Measurements from ENCODE around the gene IFNGR1. TPM values are rescaled to one million over a fixed set of nuclear protein-coding genes. Genes with fewer than 3 reads are reported as not detected.

The IFNGR1 gene
- 100 to 1,000 TPM in 3 of 10 donors, 10 to 100 TPM in 7; 55.8 to 132 (median 78.7) TPM for total RNA-seq
- polyA plus RNA-seq = 100 to 1,000 TPM in 1 of 2 donors, 10 to 100 TPM in 1; 66.1 to 121 TPM
- long read RNA-seq, donor 1, transcript IFNGR1-201 (7 exons, 2,139 nt) = major isoform, 187 of 205 reads
- long read RNA-seq, donor 1, transcript IFNGR1-207 (7 exons, 2,492 nt) = minor isoform, 5 of 205 reads
- long read RNA-seq, donor 1, partial matches to known transcripts = 2 of 205 reads
- long read RNA-seq, donor 1, other reads (novel, unspliced or antisense) = 4 of 205 reads
- long read RNA-seq, donor 2, transcript IFNGR1-201 (7 exons, 2,139 nt) = major isoform, 163 of 189 reads
- long read RNA-seq, donor 2, transcript IFNGR1-211 (8 exons, 2,519 nt) = minor isoform, 5 of 189 reads
- long read RNA-seq, donor 2, partial matches to known transcripts = 7 of 189 reads
- long read RNA-seq, donor 2, other reads (novel, unspliced or antisense) = 9 of 189 reads
- long read RNA-seq, donor 3, transcript IFNGR1-201 (7 exons, 2,139 nt) = major isoform, 697 of 776 reads
- long read RNA-seq, donor 3, transcript IFNGR1-211 (8 exons, 2,519 nt) = minor isoform, 6 of 776 reads
- long read RNA-seq, donor 3, transcript IFNGR1-207 (7 exons, 2,492 nt) = minor isoform, 24 of 776 reads
- long read RNA-seq, donor 3, partial matches to known transcripts = 20 of 776 reads
- long read RNA-seq, donor 3, other reads (novel, unspliced or antisense) = 25 of 776 reads

DNA sequence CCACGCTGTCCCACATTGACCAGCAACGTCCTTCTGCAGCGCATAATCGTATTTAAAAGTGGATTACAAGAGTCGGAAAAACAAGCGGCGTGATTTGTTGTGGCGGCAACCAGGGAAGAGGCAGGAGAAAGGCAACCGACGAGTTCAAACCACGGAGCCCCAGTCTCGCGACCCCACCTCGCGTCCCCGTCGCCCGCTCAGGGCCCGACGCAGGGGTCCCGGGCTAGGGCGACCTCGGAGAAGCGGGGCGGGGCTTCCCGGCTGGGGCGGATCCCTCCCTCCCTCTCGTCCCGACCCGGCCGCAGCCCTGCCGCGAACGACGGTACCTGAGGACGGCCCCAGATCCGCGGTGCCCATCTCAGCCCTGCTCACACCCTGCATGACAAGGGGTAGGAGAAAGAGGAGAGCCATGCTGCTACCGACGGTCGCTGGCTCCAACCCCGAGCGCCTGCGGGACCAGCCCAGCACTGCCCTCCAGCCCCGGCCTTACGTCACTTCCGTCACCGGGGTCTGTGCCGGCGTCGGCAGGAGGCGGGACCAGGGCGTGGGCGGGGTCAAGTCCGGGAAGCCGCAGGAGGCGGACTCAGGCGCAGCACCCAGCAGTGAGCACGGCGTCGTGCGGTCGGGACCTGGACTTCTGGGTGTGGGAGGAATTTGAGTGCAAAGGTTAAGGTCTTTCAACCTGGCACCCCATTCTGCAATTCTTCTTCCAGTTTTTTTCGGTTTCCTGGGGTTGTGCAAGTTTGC lies at the start of gene IFNGR1:
Gene IFNGR1, minus strand, starts transcription at position 469 of the 747 bp plus-strand sequence. Its CDS starts 58 bp downstream, at position 411.
- WGBS, 2 donors = 0% methylated on average over 58 to 64 of the region's 64 CpGs
- no peaks in the 10 kb centered on the region for H3K27me3 ChIP-seq
- DNase-seq (peak; percentile 98 to 99), ATAC-seq (peak; percentile 96 to 97 (median 96))
- intact Hi-C loops (cut with DNase I) = loop anchor here in 4 of 10 donors (5.0 to 10.0 kb wide), 4 partner anchors 43 to 124 kb away; no protein-coding TSS in a partner anchor
- TF ChIP-seq, protein P1, sequence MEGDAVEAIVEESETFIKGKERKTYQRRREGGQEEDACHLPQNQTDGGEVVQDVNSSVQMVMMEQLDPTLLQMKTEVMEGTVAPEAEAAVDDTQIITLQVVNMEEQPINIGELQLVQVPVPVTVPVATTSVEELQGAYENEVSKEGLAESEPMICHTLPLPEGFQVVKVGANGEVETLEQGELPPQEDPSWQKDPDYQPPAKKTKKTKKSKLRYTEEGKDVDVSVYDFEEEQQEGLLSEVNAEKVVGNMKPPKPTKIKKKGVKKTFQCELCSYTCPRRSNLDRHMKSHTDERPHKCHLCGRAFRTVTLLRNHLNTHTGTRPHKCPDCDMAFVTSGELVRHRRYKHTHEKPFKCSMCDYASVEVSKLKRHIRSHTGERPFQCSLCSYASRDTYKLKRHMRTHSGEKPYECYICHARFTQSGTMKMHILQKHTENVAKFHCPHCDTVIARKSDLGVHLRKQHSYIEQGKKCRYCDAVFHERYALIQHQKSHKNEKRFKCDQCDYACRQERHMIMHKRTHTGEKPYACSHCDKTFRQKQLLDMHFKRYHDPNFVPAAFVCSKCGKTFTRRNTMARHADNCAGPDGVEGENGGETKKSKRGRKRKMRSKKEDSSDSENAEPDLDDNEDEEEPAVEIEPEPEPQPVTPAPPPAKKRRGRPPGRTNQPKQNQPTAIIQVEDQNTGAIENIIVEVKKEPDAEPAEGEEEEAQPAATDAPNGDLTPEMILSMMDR (IDR thresholded peaks at IDR 0.05) = no peak
- H3K9me3 ChIP-seq = no peaks in the 10 kb centered on the region
- peaks cover 0 to 4% (median 0%) of the 10 kb centered on the region in 9 donors for H3K36me3 ChIP-seq
- peaks cover 5 to 87% (median 67%) of the 10 kb centered on the region in 9 donors for H3K4me1 ChIP-seq
- H3K4me3 ChIP-seq = peak within 1 kb of the TSS; percentile 45 to 93 (median 84)
- H3K27ac ChIP-seq = peak within 1 kb of the TSS; percentile 86 to 100 (median 98)

DNA sequence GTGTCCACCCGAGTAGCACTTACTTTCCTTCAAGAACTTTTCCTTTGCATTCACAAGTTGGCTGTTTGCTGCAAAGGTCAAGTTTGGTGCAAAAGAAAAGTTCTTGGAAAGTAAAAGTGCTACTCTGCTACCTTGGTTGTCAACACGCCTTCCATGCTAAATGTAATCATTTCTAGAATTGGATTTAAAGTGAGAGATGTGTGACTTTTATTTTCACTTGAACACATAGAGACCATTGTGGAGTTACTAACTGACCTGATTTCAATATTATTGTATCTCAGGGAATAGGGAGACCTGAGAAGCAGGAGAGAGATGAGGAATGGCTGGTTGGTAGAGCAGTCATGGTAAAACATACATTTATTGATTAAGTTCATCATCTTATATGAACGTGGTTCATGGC lies 49.7 kb upstream of the IFNGR1 start:
- intact Hi-C loops (cut with DNase I) = loop anchor here in 3 of 10 donors (5.0 to 10.0 kb wide), 3 partner anchors 146 to 368 kb away; no protein-coding TSS in a partner anchor
- H3K4me3 ChIP-seq = no peak overlapping the region
- no peak for DNase-seq
- ATAC-seq = no peak
- TF ChIP-seq, protein P1 (IDR thresholded peaks at IDR 0.05) = no peak
- H3K27me3 ChIP-seq = no peaks in the 10 kb centered on the region
- peaks cover 0 to 24% (median 3%) of the 10 kb centered on the region in 9 donors for H3K4me1 ChIP-seq
- 95% methylated on average over 3 of the region's 3 CpGs for whole genome bisulfite sequencing, 2 donors
- no peak overlapping the region for H3K27ac ChIP-seq
- H3K9me3 ChIP-seq = peaks cover 0 to 13% (median 0%) of the 10 kb centered on the region in 11 donors
- no peaks in the 10 kb centered on the region for H3K36me3 ChIP-seq

DNA sequence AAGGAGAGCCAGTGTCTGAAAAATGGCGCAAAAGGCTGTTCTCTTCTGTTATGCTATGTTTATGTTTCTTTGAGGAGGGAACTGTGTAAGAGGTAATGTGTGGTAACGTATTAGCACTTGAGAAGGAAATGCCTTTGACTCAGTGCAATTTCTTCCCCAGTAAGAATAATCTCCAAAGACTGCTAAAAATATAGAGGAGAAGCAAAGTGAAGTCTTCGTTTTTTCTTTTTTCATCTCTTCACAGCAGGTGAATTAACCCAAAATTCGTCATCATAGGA lies 47.1 kb upstream of the IFNGR1 start:
- DNase-seq = no peak
- ATAC-seq = no peak
- 77 to 88% methylated on average over 4 of the region's 4 CpGs for WGBS, 2 donors
- H3K36me3 ChIP-seq = no peaks in the 10 kb centered on the region
- H3K27ac ChIP-seq = no peak overlapping the region
- H3K27me3 ChIP-seq = no peaks in the 10 kb centered on the region
- H3K4me1 ChIP-seq = peaks cover 0 to 29% (median 8%) of the 10 kb centered on the region in 9 donors
- H3K9me3 ChIP-seq = peaks cover 0 to 13% (median 0%) of the 10 kb centered on the region in 11 donors
- TF ChIP-seq, protein P1 (IDR thresholded peaks at IDR 0.05) = no peak
- H3K4me3 ChIP-seq = no peak overlapping the region
- intact Hi-C loops (cut with DNase I) = loop anchor here in 3 of 10 donors (5.0 to 10.0 kb wide), 3 partner anchors 149 to 371 kb away; no protein-coding TSS in a partner anchor
